RPMI8226 (cell line): ENCODE results near the gene CARD11.

Experiments used
- DNase-seq: peaks from one replicate; pipeline ENCODE4 v3.0.0-alpha.2; 2015

CARD11 gene

DNA sequence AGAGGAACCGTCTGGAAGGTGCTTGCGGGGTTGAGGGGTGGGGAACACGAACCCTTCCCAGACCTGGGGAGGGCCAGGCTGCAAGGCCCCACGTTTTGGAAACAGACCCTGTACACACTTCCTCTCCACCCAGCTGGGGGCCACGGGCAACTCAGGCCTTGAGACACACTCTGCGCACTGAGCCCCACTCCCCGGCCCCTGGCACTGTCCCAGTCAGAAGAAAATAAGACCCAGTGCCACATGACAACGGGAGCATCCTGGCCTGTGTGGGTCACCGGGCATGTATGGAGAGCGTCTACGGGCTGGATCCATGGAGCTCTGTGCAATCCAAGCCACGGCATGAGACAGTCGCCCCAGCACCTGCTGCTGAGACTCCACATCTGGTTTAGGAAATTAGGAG, 63.7 kb downstream of the CARD11 start:
- no peak for DNase-seq

DNA sequence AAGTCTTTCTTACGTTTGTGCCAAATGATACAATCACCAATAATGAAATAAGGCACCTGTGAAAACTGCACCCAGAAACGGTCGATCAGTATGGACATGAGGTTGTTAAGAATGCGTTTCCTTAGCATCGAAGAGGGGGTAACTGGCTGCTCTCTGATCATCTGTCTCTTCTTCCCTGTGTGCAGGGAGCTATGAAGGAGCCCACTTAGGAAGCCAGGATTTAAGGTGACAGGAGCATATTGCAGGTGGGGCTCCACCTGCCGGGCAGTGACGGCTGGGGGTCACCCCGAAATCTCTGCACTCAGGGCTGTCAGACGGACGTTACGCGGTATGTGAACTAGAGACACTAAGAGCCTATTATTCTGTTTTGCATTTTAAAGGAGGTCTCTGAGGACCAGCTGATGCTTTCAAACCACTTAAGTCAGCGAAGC, 64.5 kb downstream of the CARD11 start:
- DNase-seq: peak; percentile 43

DNA sequence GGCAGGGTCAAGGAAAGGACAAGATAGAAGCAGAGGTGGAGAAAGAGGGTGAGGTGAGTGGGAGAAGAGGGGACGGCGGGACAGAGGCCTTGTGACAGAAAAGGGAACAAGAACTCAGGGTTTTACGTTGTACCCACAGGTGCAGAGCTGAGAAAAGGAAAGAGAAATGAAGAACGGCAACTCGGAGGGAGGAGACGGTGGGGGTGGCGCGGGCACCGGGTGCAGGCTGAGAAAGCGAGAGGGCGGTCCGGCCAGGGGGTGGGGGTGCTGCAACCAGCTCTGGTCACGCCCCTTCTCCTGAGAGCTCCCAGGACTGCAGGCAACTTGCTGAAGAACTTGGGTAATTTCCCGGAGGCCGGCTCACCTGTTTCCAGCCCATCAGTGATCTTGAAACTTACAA, 65.3 kb downstream of the CARD11 start:
- peak; percentile 98 for DNase-seq

DNA sequence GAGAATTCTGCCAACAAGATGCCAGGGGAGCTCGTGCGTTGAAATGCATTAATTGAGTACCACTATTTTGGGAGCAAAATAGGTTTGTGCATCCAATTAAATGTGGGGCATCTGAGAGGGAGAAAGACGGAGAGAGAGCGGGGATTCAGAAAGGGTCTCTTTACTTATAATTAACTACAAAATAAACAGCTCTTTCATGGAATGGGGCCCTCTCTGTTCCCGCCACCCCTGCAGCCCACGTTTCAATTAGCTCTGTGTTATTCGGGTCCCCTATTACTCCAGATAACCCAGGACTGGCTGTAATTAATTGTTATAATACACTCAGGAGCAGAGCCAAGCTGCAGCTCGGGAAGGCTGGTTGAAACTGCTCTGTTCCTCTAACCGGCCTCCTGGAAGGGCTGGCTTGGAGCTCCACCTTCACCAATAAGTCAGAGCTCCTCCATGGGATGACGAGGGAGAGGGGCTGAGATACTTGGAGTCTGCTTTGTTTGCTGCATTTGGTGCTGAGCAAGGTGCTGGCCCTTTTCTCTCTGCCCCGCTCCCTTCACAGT, 67.8 kb downstream of the CARD11 start:
- DNase-seq: no peak

DNA sequence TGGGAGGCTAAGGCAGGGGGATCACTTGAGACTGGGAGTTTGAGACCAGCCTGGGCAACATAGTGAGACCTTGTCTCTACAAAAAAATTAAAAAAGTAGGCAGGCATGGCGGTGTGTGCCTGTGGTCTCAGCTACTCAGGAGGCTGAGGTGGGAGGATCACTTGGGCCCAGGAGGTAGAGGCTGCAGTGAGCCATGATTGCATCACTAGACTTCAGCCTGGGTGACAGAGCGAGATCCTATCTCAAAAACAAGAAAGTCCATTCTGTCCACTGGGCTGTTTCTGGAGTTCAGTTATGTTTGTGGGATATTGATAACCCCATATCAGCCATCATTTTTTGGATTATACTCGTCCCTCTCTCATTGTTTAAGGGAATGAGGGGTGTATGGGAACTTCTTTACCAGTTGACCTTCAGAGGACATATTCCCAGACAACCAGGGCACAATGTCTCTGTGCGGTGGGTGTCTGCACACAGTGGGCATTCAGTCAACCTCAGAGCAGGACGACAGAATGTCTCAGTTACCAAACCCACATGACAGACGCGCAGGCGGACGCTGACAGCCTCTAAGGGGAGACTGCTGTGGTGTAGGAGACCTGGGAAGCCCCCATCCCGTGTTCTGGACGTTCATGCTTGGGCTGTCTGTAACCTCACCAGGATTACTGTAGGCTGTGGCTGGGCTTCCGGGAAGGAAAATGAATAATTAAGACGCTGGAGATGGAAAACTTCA, 69.4 kb downstream of the CARD11 start:
- no peak for DNase-seq

DNA sequence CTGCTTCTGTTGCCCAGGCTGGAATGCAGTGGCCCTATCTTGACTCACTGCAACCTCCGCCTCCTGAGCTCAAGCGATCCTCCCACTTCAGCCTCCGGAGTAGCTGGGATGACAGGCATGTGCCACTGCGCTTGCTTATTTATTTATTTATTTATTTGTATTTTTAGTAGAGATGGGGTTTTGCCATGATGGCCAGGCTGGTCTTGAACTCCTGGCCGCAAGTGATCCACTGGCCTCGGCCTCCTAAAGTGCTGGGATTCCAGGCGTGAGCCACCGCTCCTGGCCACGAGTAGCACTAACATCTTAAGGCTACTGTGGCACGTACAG, 70.9 kb downstream of the CARD11 start:
- no peak for DNase-seq

DNA sequence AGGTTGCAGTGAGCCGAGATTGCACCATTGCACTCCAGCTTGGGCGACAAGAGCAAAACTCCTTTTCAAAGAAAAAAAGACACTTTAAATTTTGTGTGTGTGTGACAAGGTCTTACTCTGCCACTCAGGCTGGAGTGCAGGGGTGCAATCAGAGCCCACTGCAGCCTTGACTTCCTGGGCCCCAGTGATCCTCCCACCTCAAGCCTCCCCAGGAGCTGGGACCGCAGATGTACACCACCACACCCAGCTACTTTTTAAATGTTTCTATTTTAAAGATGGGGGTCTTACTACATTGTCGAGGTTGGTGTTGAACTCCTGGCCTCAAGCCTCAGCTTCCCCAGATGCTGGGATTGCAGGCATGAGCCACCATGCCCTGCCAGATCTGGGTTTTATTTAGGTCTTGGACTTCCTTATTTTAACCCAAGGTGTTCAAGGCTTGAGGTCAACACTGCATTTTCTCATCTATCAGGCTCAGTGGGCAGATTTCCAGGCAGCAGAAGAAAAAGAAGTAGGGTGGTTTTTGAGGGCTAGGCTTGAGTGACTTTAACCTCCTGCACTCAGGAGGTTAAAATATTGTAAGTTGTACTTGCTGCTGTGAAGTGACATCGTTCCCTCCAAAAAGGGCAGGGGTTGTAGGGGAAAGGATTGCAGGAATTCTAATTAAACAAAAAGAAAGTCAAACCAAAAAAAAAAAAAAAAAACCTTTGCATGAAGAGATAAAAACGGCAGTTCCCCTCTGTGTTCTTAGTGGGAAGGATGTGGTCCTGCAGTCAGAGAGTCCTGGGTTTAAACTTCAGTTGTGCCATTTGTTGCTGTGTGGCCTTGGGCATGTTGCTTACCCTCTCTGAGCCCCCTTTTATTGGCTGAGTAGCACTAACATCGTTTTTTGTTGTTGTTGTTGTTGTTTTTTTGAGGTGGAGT, 71.5 kb downstream of the CARD11 start:
- peak; percentile 86 for DNase-seq

DNA sequence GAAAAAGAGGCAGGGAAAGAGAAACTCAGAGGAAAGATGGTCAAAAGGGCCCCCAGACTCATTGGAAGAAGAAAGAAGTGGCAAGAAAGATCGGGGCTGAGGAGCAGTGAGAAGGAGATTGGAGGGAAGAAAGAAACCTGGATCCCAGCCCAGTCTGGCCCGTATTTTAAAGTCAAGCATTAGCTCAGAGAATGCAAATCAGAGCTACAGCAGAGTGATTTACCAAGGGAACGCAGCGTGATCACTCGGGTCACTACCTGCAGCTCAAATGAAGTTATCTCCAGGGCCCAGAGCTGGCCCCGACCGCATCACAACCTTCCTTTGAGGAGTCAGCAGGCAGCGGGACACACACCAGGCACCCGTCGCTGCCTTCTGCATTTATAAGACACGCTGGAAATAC, 72.8 kb downstream of the CARD11 start:
- DNase-seq: no peak

DNA sequence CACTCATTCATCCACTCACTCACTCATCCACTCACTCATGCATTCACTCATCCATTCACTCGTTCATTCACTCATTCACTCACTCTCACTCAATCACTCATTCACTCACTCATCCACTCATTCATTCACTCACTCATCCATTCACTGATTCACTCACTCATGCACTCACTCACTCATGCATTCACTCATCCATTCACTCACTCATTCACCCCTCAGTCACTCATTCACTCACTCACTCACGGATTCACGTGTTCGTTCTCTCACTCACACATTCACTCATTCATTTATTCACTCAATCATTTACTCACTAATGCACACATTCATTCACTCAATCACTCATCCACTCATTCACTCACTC, 73.4 kb downstream of the CARD11 start:
- no peak for DNase-seq

DNA sequence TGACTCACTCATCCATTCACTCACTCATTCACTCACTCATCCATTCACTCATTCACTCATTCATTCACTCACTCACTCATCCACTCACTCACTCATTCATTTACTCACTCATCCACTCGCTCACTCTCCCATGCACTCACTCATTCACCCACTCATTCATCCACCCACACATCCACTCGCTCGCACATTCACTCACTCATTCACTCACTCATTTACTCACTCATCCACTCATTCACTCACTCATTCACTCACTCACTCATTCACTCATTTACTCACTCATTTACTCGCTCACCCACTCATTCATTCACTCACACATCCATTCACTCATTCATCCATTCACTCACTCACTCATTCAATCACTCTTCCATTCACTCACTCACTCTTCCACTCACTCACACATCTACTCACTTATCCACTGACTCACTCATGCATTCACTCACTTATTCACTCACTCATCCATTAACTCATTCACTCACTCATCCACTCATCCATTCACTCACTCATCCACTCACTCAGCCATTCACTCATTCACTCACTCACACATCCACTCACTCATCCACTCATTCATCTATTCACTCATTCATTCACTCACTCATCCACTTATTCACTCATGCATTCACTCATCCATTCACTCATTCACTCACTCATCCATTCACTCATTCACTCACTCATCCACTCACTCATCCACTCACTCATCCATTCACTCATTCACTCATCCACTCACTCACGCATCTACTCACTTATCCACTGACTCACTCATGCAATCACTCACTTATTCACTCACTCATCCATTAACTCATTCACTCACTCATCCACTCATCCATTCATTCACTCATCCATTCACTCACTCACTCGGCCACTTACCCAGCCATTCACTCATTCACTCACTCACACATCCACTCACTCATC, 74.0 kb downstream of the CARD11 start:
- DNase-seq: no peak

DNA sequence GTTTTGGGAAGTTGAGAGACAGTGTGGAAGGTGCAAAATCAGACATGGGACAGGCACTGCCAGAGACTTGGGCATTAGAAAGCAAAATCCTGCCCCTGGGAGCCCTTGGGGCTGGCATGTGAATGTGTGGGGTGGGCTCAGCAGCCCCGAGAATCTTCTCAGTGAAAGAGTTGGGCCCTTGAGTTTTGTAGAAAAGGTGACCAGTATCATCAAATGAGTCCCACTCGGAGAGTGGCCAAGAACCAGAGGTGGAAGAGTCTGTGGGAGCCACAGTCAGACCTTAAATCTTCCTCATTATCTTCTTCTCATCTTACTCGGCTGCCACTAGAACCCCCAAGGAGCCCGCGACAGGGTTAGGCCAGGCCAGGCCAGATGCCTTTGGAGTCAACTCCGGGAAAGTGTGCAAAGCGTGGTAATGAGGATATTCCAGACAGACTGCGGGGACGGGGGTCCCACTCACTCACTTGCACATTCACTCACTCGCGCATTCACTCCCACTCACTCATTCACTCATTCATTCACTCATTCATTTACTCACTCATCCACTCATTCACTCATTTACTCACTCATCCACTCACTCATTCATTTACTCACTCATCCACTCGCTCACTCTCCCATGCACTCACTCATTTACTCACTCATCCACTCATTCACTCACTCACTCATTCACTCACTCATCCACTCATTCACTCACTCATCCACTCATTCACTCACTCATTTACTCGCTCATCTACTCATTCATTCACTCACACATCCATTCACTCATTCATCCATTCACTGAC, 74.9 kb downstream of the CARD11 start:
- DNase-seq: no peak

DNA sequence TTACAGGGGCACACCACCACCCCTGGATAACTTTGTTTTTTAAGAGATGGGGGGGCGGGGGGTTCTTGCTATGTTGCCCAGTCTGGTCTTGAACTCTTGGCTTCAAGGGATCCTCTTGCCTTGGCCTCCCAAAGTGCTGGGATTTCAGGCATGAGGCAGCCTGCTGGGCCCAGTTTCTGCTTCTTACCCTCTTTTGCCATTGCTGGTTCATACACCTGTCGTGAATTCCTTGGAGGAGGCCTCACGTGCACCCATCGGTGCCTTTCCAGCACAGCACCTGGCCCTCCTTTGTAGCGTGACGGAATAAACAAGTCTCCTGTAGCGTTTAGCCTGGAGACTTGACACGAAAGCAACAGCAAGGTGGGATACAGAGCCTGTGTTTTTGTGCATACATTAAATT, 75.5 kb downstream of the CARD11 start:
- no peak for DNase-seq

DNA sequence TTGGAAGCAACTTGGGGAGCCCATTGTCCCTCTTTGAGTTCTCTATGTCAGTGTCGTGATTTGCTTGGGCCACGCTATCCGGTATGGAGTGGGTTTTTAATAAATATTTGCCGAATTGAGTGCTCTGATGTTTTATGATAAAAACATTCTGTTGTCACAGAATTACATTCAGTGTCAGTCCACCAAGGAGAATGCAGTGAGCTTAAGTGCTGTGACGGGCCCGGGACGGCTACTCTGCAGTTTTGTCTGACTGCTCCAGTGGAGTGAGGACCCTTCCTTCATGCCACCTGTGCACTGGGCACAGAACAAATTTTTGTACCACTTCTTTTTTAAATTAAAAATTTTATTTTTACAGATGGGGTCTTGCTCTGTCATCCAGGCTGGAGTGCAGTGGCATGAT, 76.0 kb downstream of the CARD11 start:
- no peak for DNase-seq

DNA sequence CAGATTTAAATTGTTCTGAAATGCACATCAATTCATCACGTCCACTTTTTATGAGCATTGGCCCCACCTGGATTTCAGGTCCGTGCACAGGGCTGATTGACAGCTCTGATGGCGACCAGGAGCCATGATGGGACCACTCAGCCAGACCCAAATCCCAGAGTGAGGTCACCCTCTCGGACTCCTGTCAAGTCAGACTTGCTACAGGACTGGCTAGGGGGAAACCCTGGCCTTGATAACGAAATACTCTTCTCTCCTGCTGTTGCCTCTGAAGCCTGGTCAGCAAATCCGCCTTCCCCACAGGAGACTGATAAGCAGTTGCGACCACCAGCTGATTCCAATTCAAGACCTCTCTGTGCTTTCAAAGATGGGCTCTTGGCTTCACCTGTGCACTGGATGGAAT, 76.4 kb downstream of the CARD11 start:
- no peak for DNase-seq

DNA sequence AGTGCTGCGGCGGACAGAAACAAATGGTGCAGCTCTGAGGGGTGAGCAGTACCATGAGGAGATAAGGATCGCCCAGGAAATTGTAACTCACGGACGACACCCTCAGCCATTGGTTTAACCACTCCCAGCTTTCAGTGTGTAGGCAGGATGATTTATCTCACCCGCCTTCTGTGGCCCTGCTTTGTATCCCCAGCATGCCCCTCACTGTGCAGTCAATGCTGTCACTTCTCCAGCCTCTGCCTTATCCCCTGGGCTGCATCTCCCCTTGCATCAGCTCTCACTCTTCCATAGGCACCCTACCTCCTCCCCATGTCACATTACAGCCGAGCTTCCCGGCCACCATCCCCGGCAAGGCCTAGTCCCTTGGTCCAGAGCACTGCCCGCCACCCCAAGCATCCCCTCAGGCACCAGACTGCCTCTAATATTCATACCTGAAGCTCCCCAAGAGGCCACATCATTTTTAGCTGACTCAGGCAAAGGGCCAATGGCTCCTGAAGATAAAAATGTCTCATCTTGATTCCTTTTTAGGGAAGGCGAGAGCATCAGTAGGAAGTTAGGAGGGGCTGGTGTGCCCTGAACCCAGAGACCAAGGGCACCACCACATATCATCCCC, 77.1 kb downstream of the CARD11 start:
- no peak for DNase-seq

DNA sequence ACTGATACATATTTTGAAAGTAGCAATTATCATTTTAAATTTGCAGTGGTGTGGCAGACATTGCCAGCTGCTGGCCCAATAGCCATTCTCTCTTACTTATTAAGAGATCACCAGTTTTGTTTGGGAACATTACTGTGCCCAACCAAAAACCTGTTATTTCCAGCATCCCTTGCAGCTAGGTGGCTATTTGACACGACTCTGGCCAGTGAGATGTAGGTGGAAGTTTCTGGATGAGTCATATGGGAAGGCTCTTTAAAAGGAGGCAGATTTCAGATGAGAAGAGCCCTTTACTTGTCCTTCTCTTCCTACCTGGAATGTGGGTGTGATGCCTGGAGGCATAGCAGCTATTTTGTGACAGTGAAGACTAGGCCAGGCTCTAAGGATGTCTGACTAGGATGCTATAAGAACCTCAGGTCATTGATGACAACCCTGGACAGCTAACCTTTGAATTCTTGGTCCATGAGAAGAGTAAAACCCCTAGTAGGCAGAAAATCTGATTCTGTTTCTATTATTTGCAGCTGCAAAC, 77.9 kb downstream of the CARD11 start:
- no peak for DNase-seq

DNA sequence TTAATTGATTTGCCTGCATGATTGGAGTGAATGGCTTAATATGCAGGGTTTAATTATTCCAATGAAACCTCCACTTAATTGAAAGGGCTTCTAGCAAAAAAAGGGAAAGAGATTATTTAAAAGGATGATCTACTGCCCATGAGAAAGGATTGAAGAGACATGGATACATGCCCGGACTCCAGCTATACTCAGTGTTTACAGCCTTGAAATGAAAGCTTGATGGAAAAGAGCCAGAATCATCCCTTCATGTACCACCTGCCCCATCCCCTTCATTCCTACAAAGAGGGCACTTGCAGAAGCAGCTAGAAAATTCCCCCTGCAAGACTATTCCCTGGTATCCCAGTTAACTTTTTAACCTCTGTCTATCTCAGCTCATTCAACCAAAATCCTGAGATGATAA, 78.4 kb downstream of the CARD11 start:
- DNase-seq: no peak

DNA sequence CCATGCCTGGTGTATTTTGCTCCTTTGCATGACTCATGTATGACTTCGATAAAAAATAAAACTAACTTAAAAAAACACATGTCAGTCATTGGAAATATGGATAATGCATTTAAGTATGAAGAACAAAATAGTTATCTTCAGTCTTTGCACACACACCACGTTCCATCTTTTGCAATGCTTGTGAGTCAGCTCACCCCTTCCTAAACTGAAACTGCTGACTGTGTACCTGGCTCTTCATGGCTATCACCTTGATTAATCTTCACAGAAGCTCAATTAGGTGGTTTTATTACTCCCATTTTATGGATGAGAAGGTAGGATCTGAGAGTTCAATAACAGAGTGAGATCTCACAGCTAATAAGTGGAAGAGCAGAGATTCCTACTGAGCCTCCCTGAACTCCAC, 79.5 kb downstream of the CARD11 start:
- DNase-seq: no peak

DNA sequence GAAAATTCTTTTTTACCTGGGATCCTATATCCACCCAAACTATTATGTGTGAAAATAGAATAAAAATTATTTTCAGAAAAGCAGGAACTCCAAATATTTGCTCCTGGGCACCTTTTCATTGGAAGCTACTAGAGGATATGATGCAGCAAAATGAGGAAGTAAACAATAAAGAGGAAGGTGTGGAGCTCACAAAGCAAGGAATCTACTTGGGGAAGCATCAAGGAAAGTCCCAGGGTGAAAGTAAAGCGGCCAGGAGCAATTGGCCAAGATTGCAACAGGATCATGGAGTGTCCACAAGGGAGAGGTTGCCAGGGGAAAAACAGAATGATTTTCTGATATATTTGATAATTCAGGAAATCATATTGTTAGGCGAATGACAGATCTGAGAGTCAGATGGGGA, 80.8 kb downstream of the CARD11 start:
- DNase-seq: no peak

DNA sequence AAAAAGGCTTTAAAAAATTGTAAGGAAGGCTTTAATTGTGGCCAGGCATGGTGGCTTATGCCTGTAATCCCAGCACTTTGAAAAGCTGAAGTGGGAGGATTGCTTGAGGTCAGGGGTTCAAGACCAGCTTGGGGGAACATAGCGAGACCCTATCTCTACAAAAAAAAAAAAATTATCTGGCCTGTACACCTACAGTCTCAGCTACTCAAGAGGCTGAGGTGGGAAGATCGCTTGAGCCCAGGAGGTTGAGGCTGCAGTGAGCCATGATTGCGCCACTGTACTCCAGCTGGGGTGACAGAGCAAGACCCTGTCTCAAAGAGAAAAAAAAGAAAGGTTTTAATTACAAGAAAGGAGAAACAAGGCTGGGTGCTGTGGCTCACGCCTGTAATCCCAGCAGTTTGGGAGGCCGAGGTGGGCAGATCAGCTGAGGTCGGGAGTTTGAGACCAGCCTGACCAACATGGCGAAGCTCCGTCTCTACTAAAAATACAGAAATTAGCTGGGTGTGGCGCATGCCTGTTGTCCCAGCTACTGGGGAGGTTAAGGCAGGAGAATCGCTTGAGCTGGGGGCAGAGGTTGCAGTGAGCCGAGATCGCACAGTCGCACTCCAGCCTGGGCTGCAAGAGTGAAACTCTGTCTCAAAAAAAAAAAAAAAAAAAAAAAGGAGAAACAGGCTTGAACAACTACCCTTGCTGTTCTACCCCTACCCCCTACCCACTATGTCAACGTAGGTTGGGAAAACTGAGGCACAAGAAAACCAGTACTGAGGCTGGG, 83.7 kb downstream of the CARD11 start:
- no peak for DNase-seq
